ENCODE results near the gene HERPUD2. TPM values are rescaled to one million over a fixed set of nuclear protein-coding genes. Genes with fewer than 3 reads are reported as not detected.

The HERPUD2 gene
- polyA plus RNA-seq, 1 donor (not counting 4 experiments of a cell fraction or from before 2014, with no cell fraction given): 43.6 TPM

- Histone ChIP-seq H3K9me1 (ENCODE audit: control insufficient read depth, extremely low read depth, insufficient read depth, low read length) (no peaks in the 10 kb centered on the region), H3K4me3 (ENCODE audit: control insufficient read depth in 2 of 3, extremely low read depth in 1 of 3, insufficient read depth in 2 of 3, low read depth in 1 of 3, low read length in 3 of 3) (no peak overlapping the region), H3K4me2 (ENCODE audit: control insufficient read depth, extremely low read depth, insufficient read depth, low read depth, low read length) (no peak overlapping the region), H3K27me3 (ENCODE audit: control insufficient read depth, extremely low read depth, insufficient read depth, low read length) (no peaks in the 10 kb centered on the region), H3K4me1 (ENCODE audit: control insufficient read depth, extremely low read depth, insufficient read depth, low read length) (no peaks in the 10 kb centered on the region), H3K9me3 (ENCODE audit: control insufficient read depth, low read depth, low read length) (no peaks in the 10 kb centered on the region), H3K36me3 (ENCODE audit: control insufficient read depth in 2 of 2, extremely low read depth in 1 of 2, insufficient read depth in 2 of 2, low read length in 2 of 2) (peaks cover 0 to 3% of the 10 kb centered on the region in 2 experiments), H3K9ac (ENCODE audit: control insufficient read depth, extremely low read depth, insufficient read depth, low read length) (no peak overlapping the region), H3K27ac (ENCODE audit: control insufficient read depth, insufficient read depth, low read length) (no peak overlapping the region), H2AFZ (ENCODE audit: control insufficient read depth, low read length) (no peak overlapping the region), H4K20me1 (ENCODE audit: control insufficient read depth, extremely low read depth, insufficient read depth, low read length) (no peaks in the 10 kb centered on the region), H3K79me2 (ENCODE audit: control insufficient read depth, insufficient read depth, low read length) (no peaks in the 10 kb centered on the region)
- TF ChIP-seq CTCF (optimal IDR thresholded peaks at IDR 0.05 in 1 of 3, IDR thresholded peaks at IDR 0.05 in 1 of 3, conservative IDR thresholded peaks at IDR 0.05 in 1 of 3; ENCODE audit: extremely low read depth in 1 of 3, insufficient read depth in 2 of 3, low read length in 3 of 3) (no peak), EZH2 (IDR thresholded peaks at IDR 0.05; ENCODE audit: low read length) (no peak)
- no peak for FAIRE-seq
- dilution Hi-C loops (cut with MboI; ENCODE audit: extremely low pct_ligation_motif_present, low sequenced_read_pairs): no loop called here
- DNase-seq (ENCODE audit: low read depth, low spot score): no peak
Observed at GRCh38 chr7:35613150-35613549, 81.8 kb downstream of the HERPUD2 start.

GRCh38 chr7:35605760-35606159, 89.2 kb downstream of the HERPUD2 start:
- TF ChIP-seq CTCF (optimal IDR thresholded peaks at IDR 0.05 in 1 of 3, IDR thresholded peaks at IDR 0.05 in 1 of 3, conservative IDR thresholded peaks at IDR 0.05 in 1 of 3; ENCODE audit: extremely low read depth in 1 of 3, insufficient read depth in 2 of 3, low read length in 3 of 3) (no peak), EZH2 (IDR thresholded peaks at IDR 0.05; ENCODE audit: low read length) (no peak)
- Histone ChIP-seq H3K4me3 (ENCODE audit: control insufficient read depth in 2 of 3, extremely low read depth in 1 of 3, insufficient read depth in 2 of 3, low read depth in 1 of 3, low read length in 3 of 3) (no peak overlapping the region), H3K9me1 (ENCODE audit: control insufficient read depth, extremely low read depth, insufficient read depth, low read length) (no peaks in the 10 kb centered on the region), H3K27me3 (ENCODE audit: control insufficient read depth, extremely low read depth, insufficient read depth, low read length) (no peaks in the 10 kb centered on the region), H3K9me3 (ENCODE audit: control insufficient read depth, low read depth, low read length) (no peaks in the 10 kb centered on the region), H3K36me3 (ENCODE audit: control insufficient read depth in 2 of 2, extremely low read depth in 1 of 2, insufficient read depth in 2 of 2, low read length in 2 of 2) (no peaks in the 10 kb centered on the region), H3K9ac (ENCODE audit: control insufficient read depth, extremely low read depth, insufficient read depth, low read length) (no peak overlapping the region), H3K27ac (ENCODE audit: control insufficient read depth, insufficient read depth, low read length) (no peak overlapping the region), H2AFZ (ENCODE audit: control insufficient read depth, low read length) (no peak overlapping the region), H3K79me2 (ENCODE audit: control insufficient read depth, insufficient read depth, low read length) (no peaks in the 10 kb centered on the region), H4K20me1 (ENCODE audit: control insufficient read depth, extremely low read depth, insufficient read depth, low read length) (no peaks in the 10 kb centered on the region), H3K4me2 (ENCODE audit: control insufficient read depth, extremely low read depth, insufficient read depth, low read depth, low read length) (no peak overlapping the region), H3K4me1 (ENCODE audit: control insufficient read depth, extremely low read depth, insufficient read depth, low read length) (no peaks in the 10 kb centered on the region)
- DNase-seq (ENCODE audit: low read depth, low spot score): no peak
- FAIRE-seq: no peak
- dilution Hi-C loops (cut with MboI; ENCODE audit: extremely low pct_ligation_motif_present, low sequenced_read_pairs): no loop called here
